WTC11 (cell line): ENCODE data around the gene CELF2. TPM values are rescaled to one million over a fixed set of nuclear protein-coding genes. Genes with fewer than 3 reads are reported as not detected.

Source experiments
- ATAC-seq: fragments of 200-7000 bp; cut with Tn5 transposase; 2 replicates; pipeline ENCODE4 v1.10.0; 2021; ENCODE audit warnings: mild to moderate bottlenecking, moderate library complexity
- CTCF ChIA-PET: fragments of 300-600 bp; sonication (Branson Sonifier 250); formaldehyde crosslinking; loops from one replicate; lab custom pipeline; 2021; ENCODE audit warnings: antibody characterized with exemption; lab: Charles Lee
- POLR2A ChIA-PET: fragments of 350-600 bp; sonication (Branson Sonifier 250); formaldehyde crosslinking; loops from one replicate; lab custom pipeline; 2021; ENCODE audit warnings: antibody characterized with exemption; lab: Charles Lee
- DNase-seq: peaks from one replicate; pipeline ENCODE4 v3.0.0; 2021; ENCODE audit warnings: low spot score
- H3K27ac Mint-ChIP-seq: 2 replicates; pipeline ENCODE4 v1.8.0; 2021; ENCODE audit warnings: mixed read lengths
- H3K27me3 Mint-ChIP-seq: 2 replicates; pipeline ENCODE4 v1.8.0; 2021; ENCODE audit warnings: low read depth, mild to moderate bottlenecking, moderate library complexity, mixed read lengths
- H3K36me3 Mint-ChIP-seq: 2 replicates; pipeline ENCODE4 v1.8.0; 2021; ENCODE audit warnings: mixed read lengths
- H3K4me1 Mint-ChIP-seq: 2 replicates; pipeline ENCODE4 v1.8.0; 2022; ENCODE audit warnings: mixed read lengths
- H3K4me3 Mint-ChIP-seq: 2 replicates; pipeline ENCODE4 v1.8.0; 2021; ENCODE audit warnings: mild to moderate bottlenecking, moderate library complexity, mixed read lengths
- H3K9me3 Mint-ChIP-seq: 2 replicates; pipeline ENCODE4 v1.8.0; 2021; ENCODE audit warnings: mixed read lengths
- IRF2 ChIP-seq: sonication (generic); formaldehyde crosslinking; IDR thresholded peaks from 2 replicates; pipeline ENCODE4 v1.8.0; 2022; ENCODE audit warnings: low read depth, missing genetic modification reagents, borderline replicate concordance
- MXD4 ChIP-seq: fragments of 250-450 bp; sonication (Bioruptor Pico); IDR thresholded peaks from 2 replicates; pipeline ENCODE4 v1.8.0; 2021; ENCODE audit warnings: mild to moderate bottlenecking, moderate library complexity, borderline replicate concordance
- NFATC4 ChIP-seq: fragments of 250-450 bp; sonication (Bioruptor Pico); IDR thresholded peaks from 2 replicates; pipeline ENCODE4 v1.9.0; 2021; ENCODE audit warnings: mild to moderate bottlenecking
- NR2C2 ChIP-seq: sonication (generic); formaldehyde crosslinking; IDR thresholded peaks from 2 replicates; pipeline ENCODE4 v1.8.0; 2022; ENCODE audit warnings: mild to moderate bottlenecking, missing genetic modification reagents
- ZNF263 ChIP-seq: sonication (generic); formaldehyde crosslinking; IDR thresholded peaks from 2 replicates; pipeline ENCODE4 v1.8.1; 2022; ENCODE audit warnings: low read depth, mild to moderate bottlenecking, moderate library complexity, missing genetic modification reagents
- ZNF416 ChIP-seq: fragments of 250-450 bp; sonication (Bioruptor Pico); IDR thresholded peaks from 2 replicates; pipeline ENCODE4 v1.9.0; 2021; ENCODE audit warnings: mild to moderate bottlenecking, inconsistent platforms
- total RNA-seq: library from RNA; stranded (reverse); gene quantifications from 3 replicates; pipeline ENCODE4 v1.2.3, GENCODE V29; 2021
- TF ChIP-seq, protein P1 (sequence below): sonication (generic); formaldehyde crosslinking; conservative IDR thresholded peaks from 2 replicates; pipeline ENCODE4 v1.8.1; 2023; ENCODE audit warnings: mild to moderate bottlenecking, low read depth, missing genetic modification reagents, moderate library complexity
- TF ChIP-seq, protein P2 (sequence below): fragments of 250-450 bp; sonication (Bioruptor Pico); IDR thresholded peaks from 2 replicates; pipeline ENCODE4 v2.1.2; 2022; ENCODE audit warnings: mild to moderate bottlenecking, moderate library complexity
- TF ChIP-seq, protein P3 (sequence below): sonication (generic); formaldehyde crosslinking; IDR thresholded peaks from 2 replicates; pipeline ENCODE4 v1.8.0; 2022; ENCODE audit warnings: mild to moderate bottlenecking, missing genetic modification reagents
- TF ChIP-seq, protein P4 (sequence below): sonication (generic); formaldehyde crosslinking; IDR thresholded peaks from 2 replicates; pipeline ENCODE4 v1.8.1; 2023; ENCODE audit warnings: mild to moderate bottlenecking, missing genetic modification reagents, moderate library complexity
- TF ChIP-seq, protein P5 (sequence below): sonication (generic); formaldehyde crosslinking; IDR thresholded peaks from 2 replicates; pipeline ENCODE4 v1.8.1; 2022; ENCODE audit warnings: missing genetic modification reagents, borderline replicate concordance
- TF ChIP-seq, protein P6 (sequence below): sonication (generic); formaldehyde crosslinking; conservative IDR thresholded peaks from 2 replicates; pipeline ENCODE4 v1.8.1; 2022; ENCODE audit warnings: mild to moderate bottlenecking, missing genetic modification reagents
- TF ChIP-seq, protein P7 (sequence below): sonication (generic); formaldehyde crosslinking; IDR thresholded peaks from 2 replicates; pipeline ENCODE4 v1.8.1; 2023; ENCODE audit warnings: mild to moderate bottlenecking, missing genetic modification reagents, moderate library complexity

Gene CELF2
- total RNA-seq, 1 experiment from 2014 or later, result 24.6 TPM

DNA sequence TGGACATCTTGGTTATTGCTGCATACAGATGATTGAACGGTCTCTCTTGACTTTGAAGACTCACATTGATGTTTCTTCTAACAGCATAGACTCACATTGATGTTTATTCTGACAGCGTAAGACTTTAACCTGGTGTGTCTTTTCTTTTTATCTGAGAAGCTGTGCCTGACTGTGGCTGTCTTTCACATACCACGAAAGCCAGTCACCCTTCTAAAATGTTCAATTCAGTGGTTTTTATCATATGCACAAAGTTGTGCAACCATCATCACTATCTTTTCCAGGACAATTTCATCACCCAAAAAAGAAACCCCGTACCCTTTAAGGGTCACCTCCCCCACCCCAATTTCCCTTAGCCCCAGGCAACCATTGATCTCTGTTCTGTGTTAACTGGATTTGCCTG, 24.7 kb downstream of the CELF2 start (continued):
- TF ChIP-seq ZNF416 (no peak), IRF2 (CRISPR knock-in tag) (no peak)
- TF ChIP-seq, protein P1, sequence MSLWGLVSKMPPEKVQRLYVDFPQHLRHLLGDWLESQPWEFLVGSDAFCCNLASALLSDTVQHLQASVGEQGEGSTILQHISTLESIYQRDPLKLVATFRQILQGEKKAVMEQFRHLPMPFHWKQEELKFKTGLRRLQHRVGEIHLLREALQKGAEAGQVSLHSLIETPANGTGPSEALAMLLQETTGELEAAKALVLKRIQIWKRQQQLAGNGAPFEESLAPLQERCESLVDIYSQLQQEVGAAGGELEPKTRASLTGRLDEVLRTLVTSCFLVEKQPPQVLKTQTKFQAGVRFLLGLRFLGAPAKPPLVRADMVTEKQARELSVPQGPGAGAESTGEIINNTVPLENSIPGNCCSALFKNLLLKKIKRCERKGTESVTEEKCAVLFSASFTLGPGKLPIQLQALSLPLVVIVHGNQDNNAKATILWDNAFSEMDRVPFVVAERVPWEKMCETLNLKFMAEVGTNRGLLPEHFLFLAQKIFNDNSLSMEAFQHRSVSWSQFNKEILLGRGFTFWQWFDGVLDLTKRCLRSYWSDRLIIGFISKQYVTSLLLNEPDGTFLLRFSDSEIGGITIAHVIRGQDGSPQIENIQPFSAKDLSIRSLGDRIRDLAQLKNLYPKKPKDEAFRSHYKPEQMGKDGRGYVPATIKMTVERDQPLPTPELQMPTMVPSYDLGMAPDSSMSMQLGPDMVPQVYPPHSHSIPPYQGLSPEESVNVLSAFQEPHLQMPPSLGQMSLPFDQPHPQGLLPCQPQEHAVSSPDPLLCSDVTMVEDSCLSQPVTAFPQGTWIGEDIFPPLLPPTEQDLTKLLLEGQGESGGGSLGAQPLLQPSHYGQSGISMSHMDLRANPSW (CRISPR knock-in tag), result no peak

DNA sequence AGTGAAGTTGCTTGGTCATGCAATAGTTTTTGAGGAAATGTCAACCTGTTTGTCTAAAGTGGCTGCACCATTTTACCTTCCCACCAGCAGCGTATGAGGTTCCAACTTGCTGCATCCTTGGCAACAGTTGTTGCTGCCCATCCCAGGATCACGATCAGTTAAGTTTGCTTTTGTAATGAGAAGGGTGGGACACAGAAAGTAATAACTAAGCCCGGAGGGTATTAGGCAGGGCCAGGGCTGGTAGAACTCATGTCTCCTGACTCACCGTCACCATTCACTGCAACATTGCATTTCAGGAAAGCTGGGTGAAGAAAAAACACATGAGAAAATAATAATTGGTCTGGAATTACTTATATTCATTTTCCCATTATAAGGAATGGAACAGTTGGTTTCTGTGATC, 25.4 kb downstream of the CELF2 start:
- Mint-ChIP-seq H3K36me3 (no peaks in the 10 kb centered on the region), H3K9me3 (no peaks in the 10 kb centered on the region), H3K27me3 (no peaks in the 10 kb centered on the region), H3K4me3 (no peak overlapping the region), H3K27ac (no peak overlapping the region), H3K4me1 (peaks cover 35% of the 10 kb centered on the region)
- ChIA-PET CTCF (no interaction called here), POLR2A (no interaction called here)
- ATAC-seq, result no peak
- TF ChIP-seq, protein P2, sequence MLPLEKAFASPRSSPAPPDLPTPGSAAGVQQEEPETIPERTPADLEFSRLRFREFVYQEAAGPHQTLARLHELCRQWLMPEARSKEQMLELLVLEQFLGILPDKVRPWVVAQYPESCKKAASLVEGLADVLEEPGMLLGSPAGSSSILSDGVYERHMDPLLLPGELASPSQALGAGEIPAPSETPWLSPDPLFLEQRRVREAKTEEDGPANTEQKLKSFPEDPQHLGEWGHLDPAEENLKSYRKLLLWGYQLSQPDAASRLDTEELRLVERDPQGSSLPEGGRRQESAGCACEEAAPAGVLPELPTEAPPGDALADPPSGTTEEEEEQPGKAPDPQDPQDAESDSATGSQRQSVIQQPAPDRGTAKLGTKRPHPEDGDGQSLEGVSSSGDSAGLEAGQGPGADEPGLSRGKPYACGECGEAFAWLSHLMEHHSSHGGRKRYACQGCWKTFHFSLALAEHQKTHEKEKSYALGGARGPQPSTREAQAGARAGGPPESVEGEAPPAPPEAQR, result no peak
- TF ChIP-seq MXD4 (CRISPR knock-in tag) (no peak), NFATC4 (no peak), ZNF263 (CRISPR knock-in tag) (no peak), ZNF416 (no peak), NR2C2 (CRISPR knock-in tag) (no peak)
- TF ChIP-seq, protein P3, sequence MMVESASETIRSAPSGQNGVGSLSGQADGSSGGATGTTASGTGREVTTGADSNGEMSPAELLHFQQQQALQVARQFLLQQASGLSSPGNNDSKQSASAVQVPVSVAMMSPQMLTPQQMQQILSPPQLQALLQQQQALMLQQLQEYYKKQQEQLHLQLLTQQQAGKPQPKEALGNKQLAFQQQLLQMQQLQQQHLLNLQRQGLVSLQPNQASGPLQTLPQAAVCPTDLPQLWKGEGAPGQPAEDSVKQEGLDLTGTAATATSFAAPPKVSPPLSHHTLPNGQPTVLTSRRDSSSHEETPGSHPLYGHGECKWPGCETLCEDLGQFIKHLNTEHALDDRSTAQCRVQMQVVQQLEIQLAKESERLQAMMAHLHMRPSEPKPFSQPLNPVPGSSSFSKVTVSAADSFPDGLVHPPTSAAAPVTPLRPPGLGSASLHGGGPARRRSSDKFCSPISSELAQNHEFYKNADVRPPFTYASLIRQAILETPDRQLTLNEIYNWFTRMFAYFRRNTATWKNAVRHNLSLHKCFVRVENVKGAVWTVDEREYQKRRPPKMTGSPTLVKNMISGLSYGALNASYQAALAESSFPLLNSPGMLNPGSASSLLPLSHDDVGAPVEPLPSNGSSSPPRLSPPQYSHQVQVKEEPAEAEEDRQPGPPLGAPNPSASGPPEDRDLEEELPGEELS (CRISPR knock-in tag), result no peak
- TF ChIP-seq, protein P4, sequence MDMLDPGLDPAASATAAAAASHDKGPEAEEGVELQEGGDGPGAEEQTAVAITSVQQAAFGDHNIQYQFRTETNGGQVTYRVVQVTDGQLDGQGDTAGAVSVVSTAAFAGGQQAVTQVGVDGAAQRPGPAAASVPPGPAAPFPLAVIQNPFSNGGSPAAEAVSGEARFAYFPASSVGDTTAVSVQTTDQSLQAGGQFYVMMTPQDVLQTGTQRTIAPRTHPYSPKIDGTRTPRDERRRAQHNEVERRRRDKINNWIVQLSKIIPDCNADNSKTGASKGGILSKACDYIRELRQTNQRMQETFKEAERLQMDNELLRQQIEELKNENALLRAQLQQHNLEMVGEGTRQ, result no peak
- TF ChIP-seq, protein P5, sequence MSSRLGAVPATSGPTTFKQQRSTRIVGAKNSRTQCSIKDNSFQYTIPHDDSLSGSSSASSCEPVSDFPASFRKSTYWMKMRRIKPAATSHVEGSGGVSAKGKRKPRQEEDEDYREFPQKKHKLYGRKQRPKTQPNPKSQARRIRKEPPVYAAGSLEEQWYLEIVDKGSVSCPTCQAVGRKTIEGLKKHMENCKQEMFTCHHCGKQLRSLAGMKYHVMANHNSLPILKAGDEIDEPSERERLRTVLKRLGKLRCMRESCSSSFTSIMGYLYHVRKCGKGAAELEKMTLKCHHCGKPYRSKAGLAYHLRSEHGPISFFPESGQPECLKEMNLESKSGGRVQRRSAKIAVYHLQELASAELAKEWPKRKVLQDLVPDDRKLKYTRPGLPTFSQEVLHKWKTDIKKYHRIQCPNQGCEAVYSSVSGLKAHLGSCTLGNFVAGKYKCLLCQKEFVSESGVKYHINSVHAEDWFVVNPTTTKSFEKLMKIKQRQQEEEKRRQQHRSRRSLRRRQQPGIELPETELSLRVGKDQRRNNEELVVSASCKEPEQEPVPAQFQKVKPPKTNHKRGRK (CRISPR knock-in tag), result no peak
- TF ChIP-seq, protein P6, sequence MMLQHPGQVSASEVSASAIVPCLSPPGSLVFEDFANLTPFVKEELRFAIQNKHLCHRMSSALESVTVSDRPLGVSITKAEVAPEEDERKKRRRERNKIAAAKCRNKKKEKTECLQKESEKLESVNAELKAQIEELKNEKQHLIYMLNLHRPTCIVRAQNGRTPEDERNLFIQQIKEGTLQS (CRISPR knock-in tag), result no peak
- TF ChIP-seq, protein P7, sequence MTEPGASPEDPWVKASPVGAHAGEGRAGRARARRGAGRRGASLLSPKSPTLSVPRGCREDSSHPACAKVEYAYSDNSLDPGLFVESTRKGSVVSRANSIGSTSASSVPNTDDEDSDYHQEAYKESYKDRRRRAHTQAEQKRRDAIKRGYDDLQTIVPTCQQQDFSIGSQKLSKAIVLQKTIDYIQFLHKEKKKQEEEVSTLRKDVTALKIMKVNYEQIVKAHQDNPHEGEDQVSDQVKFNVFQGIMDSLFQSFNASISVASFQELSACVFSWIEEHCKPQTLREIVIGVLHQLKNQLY (CRISPR knock-in tag), result no peak
- no peak for DNase-seq
